WERI-Rb-1 (cell line): ENCODE data around the gene ATP2A3.
"Not testable (repeated sequence)": the region's sequence is repeated elsewhere in the genome, so short reads cannot be mapped to it uniquely, and the experiment has no call there.

Experiments used
- DNase-seq: peaks from one replicate; pipeline ENCODE4 v3.0.0-alpha.2; 2020
- H3K27ac ChIP-seq: fragments of 250-450 bp; sonication (Bioruptor Pico); 2 replicates; pipeline ENCODE4 v1.5.1; 2020; ENCODE audit warnings: mild to moderate bottlenecking, moderate library complexity
- H3K27me3 ChIP-seq: fragments of 250-450 bp; sonication (Bioruptor Pico); 2 replicates; pipeline ENCODE4 v1.5.1; 2021; ENCODE audit warnings: mild to moderate bottlenecking, low read depth, moderate library complexity; ENCODE audit not compliant: insufficient read depth, severe bottlenecking
- H3K36me3 ChIP-seq: fragments of 250-450 bp; sonication (Bioruptor Pico); 2 replicates; pipeline ENCODE4 v1.5.1; 2020; ENCODE audit warnings: mild to moderate bottlenecking, moderate library complexity
- H3K4me3 ChIP-seq: 2 replicates; pipeline ENCODE4 v1.5.1; 2011; ENCODE audit warnings: low read depth, mild to moderate bottlenecking, control low read depth, low read length
- H3K9me3 ChIP-seq: fragments of 250-450 bp; sonication (Bioruptor Pico); 2 replicates; pipeline ENCODE4 v1.5.1; 2021; ENCODE audit warnings: mild to moderate bottlenecking, moderate library complexity; ENCODE audit not compliant: severe bottlenecking
- CTCF ChIP-seq: IDR thresholded peaks from 2 replicates; pipeline ENCODE4 v1.5.1; 2011; ENCODE audit warnings: low read depth, mild to moderate bottlenecking, control low read depth, inconsistent platforms, low read length

The ATP2A3 gene

GRCh38 chr17:3994221-3994576 is 30.0 kb upstream of the ATP2A3 start:
- no peaks in the 10 kb centered on the region for H3K36me3 ChIP-seq
- no peaks in the 10 kb centered on the region for H3K27me3 ChIP-seq
- no peak for TF ChIP-seq CTCF
- no peaks in the 10 kb centered on the region for H3K9me3 ChIP-seq
- H3K27ac ChIP-seq = no peak overlapping the region
- no peak for DNase-seq
- no peak overlapping the region for H3K4me3 ChIP-seq

- no peak overlapping the region for H3K4me3 ChIP-seq
- DNase-seq = no peak
- no peaks in the 10 kb centered on the region for H3K27me3 ChIP-seq
- H3K9me3 ChIP-seq = no peaks in the 10 kb centered on the region
- TF ChIP-seq CTCF = no peak
- no peak overlapping the region for H3K27ac ChIP-seq
- H3K36me3 ChIP-seq = no peaks in the 10 kb centered on the region
Observed at GRCh38 chr17:3993493-3994220, 29.4 kb upstream of the ATP2A3 start.

GRCh38 chr17:3992370-3992769 is 28.1 kb upstream of the ATP2A3 start:
- Histone ChIP-seq H3K27me3 (no peaks in the 10 kb centered on the region), H3K36me3 (no peaks in the 10 kb centered on the region), H3K27ac (no peak overlapping the region), H3K4me3 (no peak overlapping the region), H3K9me3 (no peaks in the 10 kb centered on the region)
- no peak for TF ChIP-seq CTCF
- no peak for DNase-seq

- H3K27ac ChIP-seq, H3K4me3 ChIP-seq, H3K9me3 ChIP-seq, H3K27me3 ChIP-seq, H3K36me3 ChIP-seq, DNase-seq: not testable (repeated sequence)
Observed at GRCh38 chr17:3991699-3992098, 27.5 kb upstream of the ATP2A3 start.

- TF ChIP-seq CTCF = no peak
- Histone ChIP-seq H3K9me3 (no peaks in the 10 kb centered on the region), H3K27ac (no peak overlapping the region), H3K4me3 (no peak overlapping the region), H3K27me3 (no peaks in the 10 kb centered on the region), H3K36me3 (no peaks in the 10 kb centered on the region)
- DNase-seq = no peak
Observed at GRCh38 chr17:3990386-3991127, 26.3 kb upstream of the ATP2A3 start.

GRCh38 chr17:3989041-3989886 is 25.0 kb upstream of the ATP2A3 start:
- no peaks in the 10 kb centered on the region for H3K9me3 ChIP-seq
- H3K36me3 ChIP-seq = no peaks in the 10 kb centered on the region
- H3K27ac ChIP-seq = no peak overlapping the region
- no peak for DNase-seq
- H3K4me3 ChIP-seq = no peak overlapping the region
- TF ChIP-seq CTCF = no peak
- no peaks in the 10 kb centered on the region for H3K27me3 ChIP-seq
